Tibial nerve (tissue), 3 donors: ENCODE results near the gene RBM20.

ENCODE experiments used
- CTCF ChIP-seq, 5 experiments: fragments of 200-600 bp in 3 of 5; fragments of 450-650 bp in 2 of 5; sonication (generic) in 3 of 5; IDR thresholded peaks; one replicate each; pipeline ENCODE4 v1.5.1; 2016 to 2019; ENCODE audit warnings: antibody characterized with exemption in 5 of 5, mild to moderate bottlenecking in 3 of 5, moderate library complexity in 2 of 5
- POLR2A ChIP-seq, 2 donors: fragments of 450-650 bp; IDR thresholded peaks; one replicate each; pipeline ENCODE4 v1.6.1; 2017; ENCODE audit warnings: antibody characterized with exemption in 2 of 2, mild to moderate bottlenecking in 2 of 2, moderate library complexity in 2 of 2

GRCh38 chr10:110789604-110790433 is 145.7 kb downstream of the RBM20 start:
- TF ChIP-seq CTCF (IDR thresholded peaks at IDR 0.05), result no peak
- no peak for TF ChIP-seq POLR2A (IDR thresholded peaks at IDR 0.05)
